ENCODE results near the gene LAGE3. TPM values are rescaled to one million over a fixed set of nuclear protein-coding genes. Genes with fewer than 3 reads are reported as not detected.

Gene LAGE3
- total RNA-seq, 1 donor: 47.1 TPM

GRCh38 chrX:154436983-154437752 lies 41.9 kb downstream of the LAGE3 start, which contains the start of gene GDI1:
GDI1 (plus strand) TSS chrX:154437154; CDS start chrX:154437255, 101 bp downstream.
- peak in 2 of 3 donors; percentile 46 to 55 for DNase-seq (ENCODE audit: low read depth in 2 of 3, low spot score in 2 of 3)

GRCh38 chrX:154436374-154436982 lies 42.6 kb downstream of the LAGE3 start:
- DNase-seq (ENCODE audit: low read depth in 2 of 3, low spot score in 2 of 3): peak in 2 of 3 donors; percentile 43 to 44

GRCh38 chrX:154435171-154435733 lies 43.8 kb downstream of the LAGE3 start:
- no peak for DNase-seq (ENCODE audit: low read depth in 2 of 3, low spot score in 2 of 3)

GRCh38 chrX:154434394-154435168 lies 44.5 kb downstream of the LAGE3 start:
- no peak for DNase-seq (ENCODE audit: low read depth in 2 of 3, low spot score in 2 of 3)

GRCh38 chrX:154433605-154434004 lies 45.5 kb downstream of the LAGE3 start:
- no peak for DNase-seq (ENCODE audit: low read depth in 2 of 3, low spot score in 2 of 3)

- no peak for DNase-seq (ENCODE audit: low read depth in 2 of 3, low spot score in 2 of 3)
These were observed 46.9 kb downstream of the LAGE3 start for GRCh38 chrX:154432210-154432609.

- peak in 1 of 3 donors; percentile 12 for DNase-seq (ENCODE audit: low read depth in 2 of 3, low spot score in 2 of 3)
These were observed 47.7 kb downstream of the LAGE3 start for GRCh38 chrX:154431341-154431740.

GRCh38 chrX:154430916-154431315 lies 48.2 kb downstream of the LAGE3 start:
- no peak for DNase-seq (ENCODE audit: low read depth in 2 of 3, low spot score in 2 of 3)

GRCh38 chrX:154430479-154430878 lies 48.6 kb downstream of the LAGE3 start:
- peak in 1 of 3 donors; percentile 21 for DNase-seq (ENCODE audit: low read depth in 2 of 3, low spot score in 2 of 3)

GRCh38 chrX:154429711-154430110 lies 49.4 kb downstream of the LAGE3 start:
- no peak for DNase-seq (ENCODE audit: low read depth in 2 of 3, low spot score in 2 of 3)

- peak; percentile 54 to 91 (median 86) for DNase-seq (ENCODE audit: low read depth in 2 of 3, low spot score in 2 of 3)
These were observed 50.6 kb downstream of the LAGE3 start, which contains the start of gene ATP6AP1 for GRCh38 chrX:154428176-154429171. ATP6AP1 (plus strand) TSS chrX:154428677; CDS start chrX:154428693, 16 bp downstream.

Small RNAs within 50 kb of the gene (small RNA-seq; reads per million reads assigned to genes)
- gene MIR6858 (not detected), gene RN7SL697P (not detected)

Other genes starting within 250 kb of the LAGE3 start
- not detected for gene OPN1MW3, start 221.7 kb downstream of the LAGE3 start, total RNA-seq
- gene TEX28, start 184.2 kb downstream of the LAGE3 start, total RNA-seq: under 0.01 TPM
- 0.27 TPM for gene TKTL1, start 183.5 kb downstream of the LAGE3 start, total RNA-seq
- 868 TPM for gene FLNA, start 104.6 kb downstream of the LAGE3 start, total RNA-seq
- gene EMD, start 100.0 kb downstream of the LAGE3 start, total RNA-seq: 24.5 TPM
- gene RPL10, start 80.9 kb downstream of the LAGE3 start, total RNA-seq: 7,558 TPM
- 89.7 TPM for gene DNASE1L1, start 70.0 kb downstream of the LAGE3 start, total RNA-seq
- 42.3 TPM for gene TAFAZZIN, start 67.7 kb downstream of the LAGE3 start, total RNA-seq
- gene ATP6AP1, start 50.6 kb downstream of the LAGE3 start, total RNA-seq: 95.1 TPM
- gene GDI1, start 42.1 kb downstream of the LAGE3 start, total RNA-seq: 85.9 TPM
- 10.5 TPM for gene FAM50A, start 35.1 kb downstream of the LAGE3 start, total RNA-seq
- gene PLXNA3, start 21.0 kb downstream of the LAGE3 start, total RNA-seq: 12.1 TPM
- 54.4 TPM for gene UBL4A, start 7.3 kb upstream of the LAGE3 start, total RNA-seq
- gene SLC10A3, start 11.3 kb upstream of the LAGE3 start, total RNA-seq: 37.2 TPM
- 43.9 TPM for gene FAM3A, start 37.0 kb upstream of the LAGE3 start, total RNA-seq
- gene G6PD, start 67.6 kb upstream of the LAGE3 start, total RNA-seq: 110 TPM
- gene IKBKG, start 68.3 kb upstream of the LAGE3 start, total RNA-seq: 13.2 TPM
- gene CTAG1A, start 105.9 kb upstream of the LAGE3 start, total RNA-seq: not detected
- gene CTAG1B, start 140.0 kb upstream of the LAGE3 start, total RNA-seq: not detected
- not detected for gene CTAG2, start 174.3 kb upstream of the LAGE3 start, total RNA-seq